ENCODE measurements around the gene JADE2. TPM values are rescaled to one million over a fixed set of nuclear protein-coding genes. Genes with fewer than 3 reads are reported as not detected.
A peak's percentile ranks its signal among the peaks of the same experiment; 100 is the strongest.

JADE2 gene
- total and polyA plus RNA-seq, 2 experiments from 2014 or later: 16.2 to 40.8 TPM

GRCh38 chr5:134547579-134547978 is 22.1 kb downstream of the JADE2 start:
- peaks cover 5% of the 10 kb centered on the region for H3K27me3 Mint-ChIP-seq (ENCODE audit: insufficient read depth, low read depth, poor library complexity)
- DNase-seq (ENCODE audit: low spot score) (no peak), ATAC-seq (no peak)
- H3K9me3 Mint-ChIP-seq: no peaks in the 10 kb centered on the region
- no peak overlapping the region for H2AFZ ChIP-seq
- peaks cover 13% of the 10 kb centered on the region; the same call in 1 of the 2 replicates for H4K20me1 ChIP-seq (replicated peaks; ENCODE audit: insufficient read depth)
- H3K4me1 ChIP-seq (ENCODE audit: insufficient read depth): peaks cover 6% of the 10 kb centered on the region; the same call in 1 of the 2 replicates
- H3K4me1 Mint-ChIP-seq: peaks cover 33% of the 10 kb centered on the region
- H3K27ac ChIP-seq (ENCODE audit: low read depth): 0 out of 2 replicates have a peak overlapping the region, but pooled peaks have one; percentile 26
- no peak overlapping the region for H3K4me2 ChIP-seq
- no peak overlapping the region for H3K27ac Mint-ChIP-seq
- peaks cover 8% of the 10 kb centered on the region; the same call in 1 of the 2 replicates for H3F3A ChIP-seq (replicated peaks; ENCODE audit: low read depth)
- no peaks in the 10 kb centered on the region for H3K9me2 ChIP-seq (ENCODE audit: insufficient read depth)
- no peak for TF ChIP-seq ZNF114 (CRISPR knock-in tag; IDR thresholded peaks at IDR 0.05)
- no peak for TF ChIP-seq POLR2AphosphoS5 (IDR thresholded peaks at IDR 0.05; ENCODE audit: low read depth)
- no peak for TF ChIP-seq NANOG (IDR thresholded peaks at IDR 0.05; ENCODE audit: borderline replicate concordance)
- TF ChIP-seq STAT1 (IDR thresholded peaks at IDR 0.05; ENCODE audit: unreplicated experiment): no peak
- no peak for TF ChIP-seq JUNB (IDR thresholded peaks at IDR 0.05; ENCODE audit: unreplicated experiment)
- TF ChIP-seq, protein P1, sequence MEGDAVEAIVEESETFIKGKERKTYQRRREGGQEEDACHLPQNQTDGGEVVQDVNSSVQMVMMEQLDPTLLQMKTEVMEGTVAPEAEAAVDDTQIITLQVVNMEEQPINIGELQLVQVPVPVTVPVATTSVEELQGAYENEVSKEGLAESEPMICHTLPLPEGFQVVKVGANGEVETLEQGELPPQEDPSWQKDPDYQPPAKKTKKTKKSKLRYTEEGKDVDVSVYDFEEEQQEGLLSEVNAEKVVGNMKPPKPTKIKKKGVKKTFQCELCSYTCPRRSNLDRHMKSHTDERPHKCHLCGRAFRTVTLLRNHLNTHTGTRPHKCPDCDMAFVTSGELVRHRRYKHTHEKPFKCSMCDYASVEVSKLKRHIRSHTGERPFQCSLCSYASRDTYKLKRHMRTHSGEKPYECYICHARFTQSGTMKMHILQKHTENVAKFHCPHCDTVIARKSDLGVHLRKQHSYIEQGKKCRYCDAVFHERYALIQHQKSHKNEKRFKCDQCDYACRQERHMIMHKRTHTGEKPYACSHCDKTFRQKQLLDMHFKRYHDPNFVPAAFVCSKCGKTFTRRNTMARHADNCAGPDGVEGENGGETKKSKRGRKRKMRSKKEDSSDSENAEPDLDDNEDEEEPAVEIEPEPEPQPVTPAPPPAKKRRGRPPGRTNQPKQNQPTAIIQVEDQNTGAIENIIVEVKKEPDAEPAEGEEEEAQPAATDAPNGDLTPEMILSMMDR (conservative IDR thresholded peaks at IDR 0.05; ENCODE audit: low read depth in 2 of 2): no peak
- no peak for TF ChIP-seq ZNF462 (CRISPR knock-in tag; IDR thresholded peaks at IDR 0.05)
- TF ChIP-seq, protein P2, sequence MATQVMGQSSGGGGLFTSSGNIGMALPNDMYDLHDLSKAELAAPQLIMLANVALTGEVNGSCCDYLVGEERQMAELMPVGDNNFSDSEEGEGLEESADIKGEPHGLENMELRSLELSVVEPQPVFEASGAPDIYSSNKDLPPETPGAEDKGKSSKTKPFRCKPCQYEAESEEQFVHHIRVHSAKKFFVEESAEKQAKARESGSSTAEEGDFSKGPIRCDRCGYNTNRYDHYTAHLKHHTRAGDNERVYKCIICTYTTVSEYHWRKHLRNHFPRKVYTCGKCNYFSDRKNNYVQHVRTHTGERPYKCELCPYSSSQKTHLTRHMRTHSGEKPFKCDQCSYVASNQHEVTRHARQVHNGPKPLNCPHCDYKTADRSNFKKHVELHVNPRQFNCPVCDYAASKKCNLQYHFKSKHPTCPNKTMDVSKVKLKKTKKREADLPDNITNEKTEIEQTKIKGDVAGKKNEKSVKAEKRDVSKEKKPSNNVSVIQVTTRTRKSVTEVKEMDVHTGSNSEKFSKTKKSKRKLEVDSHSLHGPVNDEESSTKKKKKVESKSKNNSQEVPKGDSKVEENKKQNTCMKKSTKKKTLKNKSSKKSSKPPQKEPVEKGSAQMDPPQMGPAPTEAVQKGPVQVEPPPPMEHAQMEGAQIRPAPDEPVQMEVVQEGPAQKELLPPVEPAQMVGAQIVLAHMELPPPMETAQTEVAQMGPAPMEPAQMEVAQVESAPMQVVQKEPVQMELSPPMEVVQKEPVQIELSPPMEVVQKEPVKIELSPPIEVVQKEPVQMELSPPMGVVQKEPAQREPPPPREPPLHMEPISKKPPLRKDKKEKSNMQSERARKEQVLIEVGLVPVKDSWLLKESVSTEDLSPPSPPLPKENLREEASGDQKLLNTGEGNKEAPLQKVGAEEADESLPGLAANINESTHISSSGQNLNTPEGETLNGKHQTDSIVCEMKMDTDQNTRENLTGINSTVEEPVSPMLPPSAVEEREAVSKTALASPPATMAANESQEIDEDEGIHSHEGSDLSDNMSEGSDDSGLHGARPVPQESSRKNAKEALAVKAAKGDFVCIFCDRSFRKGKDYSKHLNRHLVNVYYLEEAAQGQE (IDR thresholded peaks at IDR 0.05; ENCODE audit: unreplicated experiment): no peak
- TF ChIP-seq ETS1 (IDR thresholded peaks at IDR 0.05): no peak
- TF ChIP-seq EZH2 (IDR thresholded peaks at IDR 0.05; ENCODE audit: low read depth, unreplicated experiment): no peak
- no peak for TF ChIP-seq ZNF331 (CRISPR knock-in tag; IDR thresholded peaks at IDR 0.05; ENCODE audit: low read depth)
- TF ChIP-seq CREB1 (CRISPR knock-in tag; IDR thresholded peaks at IDR 0.05; ENCODE audit: low read depth): no peak
- TF ChIP-seq EZH2phosphoT487 (IDR thresholded peaks at IDR 0.05; ENCODE audit: unreplicated experiment): no peak
- no peak overlapping the region for H3K4me3 ChIP-seq
- H3K27me3 ChIP-seq (ENCODE audit: insufficient read depth): no peaks in the 10 kb centered on the region
- peaks cover 9% of the 10 kb centered on the region; the same call in 1 of the 2 replicates for H3K36me3 ChIP-seq (ENCODE audit: insufficient read depth)
- peaks cover 52% of the 10 kb centered on the region for H3K36me3 Mint-ChIP-seq (ENCODE audit: low read depth)
- peaks cover 29% of the 10 kb centered on the region for H3K79me2 ChIP-seq (replicated peaks; ENCODE audit: insufficient read depth)
- no peak overlapping the region for H3K4me3 Mint-ChIP-seq

All from GM23338 (cell line).